Measurements from ENCODE around the gene TMEM145.
A peak's percentile ranks its signal among the peaks of the same experiment; 100 is the strongest.

The TMEM145 gene

GRCh38 chr19:42297039-42297438, 16.1 kb upstream of the TMEM145 start:
- Histone ChIP-seq H3K79me2 (ENCODE audit: low read length) (no peaks in the 10 kb centered on the region), H3K27ac (ENCODE audit: low read length) (no peak overlapping the region), H3K4me1 (ENCODE audit: low read length) (no peaks in the 10 kb centered on the region), H2AFZ (ENCODE audit: low read length) (no peak overlapping the region), H3K9ac (ENCODE audit: low read length) (no peak overlapping the region), H3K9me2 (replicated peaks; ENCODE audit: insufficient read depth, low read length) (no peaks in the 10 kb centered on the region), H3K27me3 (replicated peaks; ENCODE audit: insufficient read depth, low read length) (no peaks in the 10 kb centered on the region), H3K4me3 (ENCODE audit: low read length) (no peak overlapping the region), H3K9me3 (replicated peaks; ENCODE audit: insufficient read depth, low read length) (no peaks in the 10 kb centered on the region), H3K4me2 (ENCODE audit: low read depth, low read length) (no peak overlapping the region), H3F3A (ENCODE audit: insufficient read depth, low read length) (no peaks in the 10 kb centered on the region; the same call in 1 of the 2 replicates), H4K20me1 (ENCODE audit: insufficient read depth, low read length) (no peaks in the 10 kb centered on the region), H3K36me3 (replicated peaks; ENCODE audit: insufficient read depth, low read length) (no peaks in the 10 kb centered on the region)
- TF ChIP-seq EZH2 (optimal IDR thresholded peaks at IDR 0.05; ENCODE audit: low read depth, low read length) (no peak), EZH2phosphoT487 (IDR thresholded peaks at IDR 0.05; ENCODE audit: low read length) (no peak), CTCF (IDR thresholded peaks at IDR 0.05; ENCODE audit: low read length) (no peak)
- no peak for DNase-seq

GRCh38 chr19:42301646-42302203, 11.4 kb upstream of the TMEM145 start, which contains the start of gene PRR19:
TSS of gene PRR19 (plus strand) at chr19:42302132. CDS start at chr19:42309585, 7,453 bp downstream.
- Histone ChIP-seq H3K27ac (ENCODE audit: low read length) (no peak within 1 kb of the TSS; the same call in 1 of the 2 replicates), H3K79me2 (ENCODE audit: low read length) (no peaks in the 10 kb centered on the region), H3K4me2 (ENCODE audit: low read depth, low read length) (peak within 1 kb of the TSS; percentile 97), H2AFZ (ENCODE audit: low read length) (peak within 1 kb of the TSS; percentile 96), H3K36me3 (replicated peaks; ENCODE audit: insufficient read depth, low read length) (no peaks in the 10 kb centered on the region), H3K9ac (ENCODE audit: low read length) (peak within 1 kb of the TSS; percentile 60), H3K4me1 (ENCODE audit: low read length) (peaks cover 3% of the 10 kb centered on the region; the same call in 1 of the 2 replicates), H3F3A (ENCODE audit: insufficient read depth, low read length) (no peaks in the 10 kb centered on the region; the same call in 1 of the 2 replicates), H3K27me3 (replicated peaks; ENCODE audit: insufficient read depth, low read length) (no peaks in the 10 kb centered on the region), H4K20me1 (ENCODE audit: insufficient read depth, low read length) (no peaks in the 10 kb centered on the region), H3K9me2 (replicated peaks; ENCODE audit: insufficient read depth, low read length) (no peaks in the 10 kb centered on the region), H3K4me3 (ENCODE audit: low read length) (peak within 1 kb of the TSS; percentile 89), H3K9me3 (replicated peaks; ENCODE audit: insufficient read depth, low read length) (no peaks in the 10 kb centered on the region)
- no peak for DNase-seq
- TF ChIP-seq EZH2 (optimal IDR thresholded peaks at IDR 0.05; ENCODE audit: low read depth, low read length) = no peak
- no peak for TF ChIP-seq CTCF (IDR thresholded peaks at IDR 0.05; ENCODE audit: low read length)
- TF ChIP-seq EZH2phosphoT487 (IDR thresholded peaks at IDR 0.05; ENCODE audit: low read length) = no peak

GRCh38 chr19:42303101-42303464, 10.0 kb upstream of the TMEM145 start:
- Histone ChIP-seq H3K9me2 (replicated peaks; ENCODE audit: insufficient read depth, low read length) (no peaks in the 10 kb centered on the region), H3K27me3 (replicated peaks; ENCODE audit: insufficient read depth, low read length) (no peaks in the 10 kb centered on the region), H3K4me3 (ENCODE audit: low read length) (peak overlapping the region; percentile 89), H3F3A (ENCODE audit: insufficient read depth, low read length) (no peaks in the 10 kb centered on the region; the same call in 1 of the 2 replicates), H3K79me2 (ENCODE audit: low read length) (no peaks in the 10 kb centered on the region), H3K27ac (ENCODE audit: low read length) (no peak overlapping the region), H4K20me1 (ENCODE audit: insufficient read depth, low read length) (no peaks in the 10 kb centered on the region), H3K36me3 (replicated peaks; ENCODE audit: insufficient read depth, low read length) (no peaks in the 10 kb centered on the region), H2AFZ (ENCODE audit: low read length) (peak overlapping the region; percentile 96), H3K9me3 (replicated peaks; ENCODE audit: insufficient read depth, low read length) (no peaks in the 10 kb centered on the region), H3K9ac (ENCODE audit: low read length) (peak overlapping the region; percentile 60; the same call in 1 of the 2 replicates), H3K4me2 (ENCODE audit: low read depth, low read length) (peak overlapping the region; percentile 97; the same call in 1 of the 2 replicates), H3K4me1 (ENCODE audit: low read length) (peaks cover 3% of the 10 kb centered on the region; the same call in 1 of the 2 replicates)
- no peak for DNase-seq
- TF ChIP-seq EZH2phosphoT487 (IDR thresholded peaks at IDR 0.05; ENCODE audit: low read length) (no peak), EZH2 (optimal IDR thresholded peaks at IDR 0.05; ENCODE audit: low read depth, low read length) (no peak), CTCF (IDR thresholded peaks at IDR 0.05; ENCODE audit: low read length) (no peak)

Measured in MM.1S (cell line).